SK-N-SH treated with all-trans-retinoic acid at 6 μM for 48 hours (cell line): ENCODE results near the gene ADCK1.

Source experiments
- ATAC-seq: fragments of 200-7000 bp; cut with Tn5 transposase; 3 replicates; pipeline ENCODE4 v1.9.1; 2020; ENCODE audit warnings: mild to moderate bottlenecking, moderate library complexity
- ARNTL ChIP-seq: fragments of 450-650 bp; formaldehyde crosslinking; IDR thresholded peaks from 2 replicates; pipeline ENCODE4 v1.5.0; 2020; ENCODE audit warnings: low read depth, mild to moderate bottlenecking, moderate library complexity, borderline replicate concordance
- BACH2 ChIP-seq: fragments of 250-450 bp; sonication (Bioruptor Pico); IDR thresholded peaks from 2 replicates; pipeline ENCODE4 v1.9.0; 2021; ENCODE audit warnings: mild to moderate bottlenecking, borderline replicate concordance
- CREB5 ChIP-seq: fragments of 250-450 bp; sonication (Bioruptor Pico); IDR thresholded peaks from 2 replicates; pipeline ENCODE4 v1.5.1; 2020; ENCODE audit warnings: low read depth, mild to moderate bottlenecking, moderate library complexity
- CSDC2 ChIP-seq: fragments of 250-450 bp; sonication (Bioruptor Pico); IDR thresholded peaks from 2 replicates; pipeline ENCODE4 v1.5.0; 2020; ENCODE audit warnings: mild to moderate bottlenecking, moderate library complexity
- CSRNP3 ChIP-seq: fragments of 250-450 bp; sonication (Bioruptor Pico); IDR thresholded peaks from 2 replicates; pipeline ENCODE4 v1.5.1; 2021; ENCODE audit warnings: mild to moderate bottlenecking, moderate library complexity
- GLIS3 ChIP-seq: fragments of 250-450 bp; sonication (Bioruptor Pico); IDR thresholded peaks from 2 replicates; pipeline ENCODE4 v1.5.0; 2020; ENCODE audit warnings: mild to moderate bottlenecking, moderate library complexity
- ISL1 ChIP-seq: fragments of 250-450 bp; sonication (Bioruptor Pico); IDR thresholded peaks from 2 replicates; pipeline ENCODE4 v2.1.2; 2022; ENCODE audit warnings: mild to moderate bottlenecking, moderate library complexity
- OSR1 ChIP-seq: fragments of 250-450 bp; sonication (Bioruptor Pico); IDR thresholded peaks from 2 replicates; pipeline ENCODE4 v1.8.0; 2022; ENCODE audit warnings: moderate library complexity, mild to moderate bottlenecking, inconsistent platforms
- PATZ1 ChIP-seq: fragments of 250-450 bp; sonication (Bioruptor Pico); IDR thresholded peaks from 2 replicates; pipeline ENCODE4 v1.8.0; 2020; ENCODE audit warnings: mild to moderate bottlenecking, moderate library complexity, borderline replicate concordance
- PPARA ChIP-seq: fragments of 250-450 bp; sonication (Bioruptor Pico); IDR thresholded peaks from 2 replicates; pipeline ENCODE4 v1.5.0; 2020; ENCODE audit warnings: mild to moderate bottlenecking, borderline replicate concordance
- RARB ChIP-seq: fragments of 250-450 bp; sonication (Bioruptor Pico); IDR thresholded peaks from 2 replicates; pipeline ENCODE4 v1.8.0; 2021; ENCODE audit warnings: mild to moderate bottlenecking, moderate library complexity
- SNAI2 ChIP-seq: fragments of 250-450 bp; sonication (Bioruptor Pico); IDR thresholded peaks from 2 replicates; pipeline ENCODE4 v1.5.0; 2020; ENCODE audit warnings: mild to moderate bottlenecking, moderate library complexity
- TCF4 ChIP-seq: fragments of 250-450 bp; sonication (Bioruptor Pico); IDR thresholded peaks from 2 replicates; pipeline ENCODE4 v1.8.0; 2021; ENCODE audit warnings: mild to moderate bottlenecking, moderate library complexity, borderline replicate concordance
- TOX ChIP-seq: fragments of 250-450 bp; sonication (Bioruptor Pico); IDR thresholded peaks from 2 replicates; pipeline ENCODE4 v1.8.0; 2021; ENCODE audit warnings: mild to moderate bottlenecking, moderate library complexity, borderline replicate concordance
- ZFP3 ChIP-seq: fragments of 250-450 bp; sonication (Bioruptor Pico); IDR thresholded peaks from 2 replicates; pipeline ENCODE4 v1.5.0; 2020; ENCODE audit warnings: mild to moderate bottlenecking, moderate library complexity
- ZFP30 ChIP-seq: fragments of 450-650 bp; formaldehyde crosslinking; IDR thresholded peaks from 2 replicates; pipeline ENCODE4 v1.5.0; 2022; ENCODE audit warnings: mild to moderate bottlenecking, moderate library complexity
- ZNF565 ChIP-seq: fragments of 450-650 bp; formaldehyde crosslinking; conservative IDR thresholded peaks from 2 replicates; pipeline ENCODE4 v1.5.0; 2020; ENCODE audit warnings: low read depth, mild to moderate bottlenecking, moderate library complexity
- ZNF70 ChIP-seq: fragments of 450-650 bp; formaldehyde crosslinking; IDR thresholded peaks from 2 replicates; pipeline ENCODE4 v1.5.0; 2020; ENCODE audit warnings: mild to moderate bottlenecking, moderate library complexity
- ZNF8 ChIP-seq: fragments of 450-650 bp; formaldehyde crosslinking; IDR thresholded peaks from 2 replicates; pipeline ENCODE4 v1.5.0; 2020; ENCODE audit warnings: mild to moderate bottlenecking, moderate library complexity
- TF ChIP-seq, protein P1 (sequence below): fragments of 250-450 bp; sonication (Bioruptor Pico); IDR thresholded peaks from 2 replicates; pipeline ENCODE4 v1.5.0; 2020; ENCODE audit warnings: mild to moderate bottlenecking, moderate library complexity

The ADCK1 gene

DNA sequence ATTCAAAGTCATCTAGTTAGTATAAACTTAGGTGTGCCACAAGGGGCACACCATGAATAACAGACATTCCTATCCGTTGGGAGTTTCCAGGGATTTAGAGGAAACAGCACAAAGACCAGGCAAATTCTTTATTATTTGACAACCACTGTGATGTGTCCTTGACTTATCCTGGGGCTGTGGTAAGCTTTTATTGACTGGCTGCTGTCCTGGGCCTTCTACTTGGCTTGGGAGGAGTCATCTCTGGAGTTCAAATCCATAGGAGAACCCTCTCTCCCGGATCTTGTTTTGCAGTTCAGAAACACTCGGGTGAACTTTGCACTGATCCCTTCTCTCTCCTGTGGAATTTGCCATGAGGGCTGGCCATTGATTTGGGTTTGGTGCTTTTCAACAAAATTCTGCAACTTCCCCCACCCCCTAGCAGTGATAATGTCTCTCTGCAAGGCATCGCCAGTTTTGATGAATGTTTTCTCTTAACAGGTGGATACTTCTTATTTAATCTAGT, 136.3 kb downstream of the ADCK1 start:
- ATAC-seq: no peak
- TF ChIP-seq, protein P1, sequence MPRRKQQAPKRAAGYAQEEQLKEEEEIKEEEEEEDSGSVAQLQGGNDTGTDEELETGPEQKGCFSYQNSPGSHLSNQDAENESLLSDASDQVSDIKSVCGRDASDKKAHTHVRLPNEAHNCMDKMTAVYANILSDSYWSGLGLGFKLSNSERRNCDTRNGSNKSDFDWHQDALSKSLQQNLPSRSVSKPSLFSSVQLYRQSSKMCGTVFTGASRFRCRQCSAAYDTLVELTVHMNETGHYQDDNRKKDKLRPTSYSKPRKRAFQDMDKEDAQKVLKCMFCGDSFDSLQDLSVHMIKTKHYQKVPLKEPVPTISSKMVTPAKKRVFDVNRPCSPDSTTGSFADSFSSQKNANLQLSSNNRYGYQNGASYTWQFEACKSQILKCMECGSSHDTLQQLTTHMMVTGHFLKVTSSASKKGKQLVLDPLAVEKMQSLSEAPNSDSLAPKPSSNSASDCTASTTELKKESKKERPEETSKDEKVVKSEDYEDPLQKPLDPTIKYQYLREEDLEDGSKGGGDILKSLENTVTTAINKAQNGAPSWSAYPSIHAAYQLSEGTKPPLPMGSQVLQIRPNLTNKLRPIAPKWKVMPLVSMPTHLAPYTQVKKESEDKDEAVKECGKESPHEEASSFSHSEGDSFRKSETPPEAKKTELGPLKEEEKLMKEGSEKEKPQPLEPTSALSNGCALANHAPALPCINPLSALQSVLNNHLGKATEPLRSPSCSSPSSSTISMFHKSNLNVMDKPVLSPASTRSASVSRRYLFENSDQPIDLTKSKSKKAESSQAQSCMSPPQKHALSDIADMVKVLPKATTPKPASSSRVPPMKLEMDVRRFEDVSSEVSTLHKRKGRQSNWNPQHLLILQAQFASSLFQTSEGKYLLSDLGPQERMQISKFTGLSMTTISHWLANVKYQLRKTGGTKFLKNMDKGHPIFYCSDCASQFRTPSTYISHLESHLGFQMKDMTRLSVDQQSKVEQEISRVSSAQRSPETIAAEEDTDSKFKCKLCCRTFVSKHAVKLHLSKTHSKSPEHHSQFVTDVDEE (CRISPR knock-in tag): no peak
- no peak for TF ChIP-seq SNAI2
- TF ChIP-seq CSDC2 (CRISPR knock-in tag): no peak
- TF ChIP-seq ZFP3 (CRISPR knock-in tag): no peak
- TF ChIP-seq PPARA (CRISPR knock-in tag): no peak
- TF ChIP-seq CSRNP3 (CRISPR knock-in tag): no peak
- no peak for TF ChIP-seq TCF4 (CRISPR knock-in tag)
- no peak for TF ChIP-seq CREB5 (CRISPR knock-in tag)
- TF ChIP-seq RARB: no peak
- TF ChIP-seq ARNTL (CRISPR knock-in tag): no peak
- TF ChIP-seq ISL1: no peak
- no peak for TF ChIP-seq GLIS3
- no peak for TF ChIP-seq ZNF70 (CRISPR knock-in tag)
- TF ChIP-seq BACH2 (CRISPR knock-in tag): no peak
- TF ChIP-seq OSR1 (CRISPR knock-in tag): no peak
- no peak for TF ChIP-seq ZNF565 (CRISPR knock-in tag)
- no peak for TF ChIP-seq TOX (CRISPR knock-in tag)
- no peak for TF ChIP-seq ZFP30
- TF ChIP-seq ZNF8 (CRISPR knock-in tag): no peak

DNA sequence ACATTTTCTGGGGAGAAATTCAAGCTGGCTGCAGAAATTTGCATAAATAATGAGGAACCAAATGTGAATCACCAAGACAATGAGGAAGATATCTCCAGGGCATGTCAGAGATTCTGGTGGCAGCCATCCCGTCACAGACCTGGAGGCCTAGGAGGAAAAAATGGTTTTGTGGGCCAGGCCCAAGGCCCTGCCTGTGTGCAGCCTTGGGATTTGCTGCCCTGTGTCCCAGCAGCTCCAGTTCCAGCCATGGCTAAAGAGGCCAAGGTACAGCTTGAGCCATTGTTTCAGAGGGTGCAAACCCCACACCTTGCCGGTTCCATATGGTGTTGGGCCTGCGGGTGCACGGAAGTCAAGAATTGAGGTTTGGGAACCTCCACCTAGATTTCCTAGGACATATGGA, 147.5 kb downstream of the ADCK1 start:
- no peak for TF ChIP-seq PPARA (CRISPR knock-in tag)
- no peak for TF ChIP-seq CREB5 (CRISPR knock-in tag)
- TF ChIP-seq ISL1: no peak
- TF ChIP-seq ZNF70 (CRISPR knock-in tag): no peak
- TF ChIP-seq, protein P1 (CRISPR knock-in tag): no peak
- TF ChIP-seq ZNF565 (CRISPR knock-in tag): no peak
- no peak for TF ChIP-seq ARNTL (CRISPR knock-in tag)
- no peak for TF ChIP-seq SNAI2
- TF ChIP-seq GLIS3: no peak
- TF ChIP-seq, all 23 proteins: peak for 0
- ATAC-seq: no peak

DNA sequence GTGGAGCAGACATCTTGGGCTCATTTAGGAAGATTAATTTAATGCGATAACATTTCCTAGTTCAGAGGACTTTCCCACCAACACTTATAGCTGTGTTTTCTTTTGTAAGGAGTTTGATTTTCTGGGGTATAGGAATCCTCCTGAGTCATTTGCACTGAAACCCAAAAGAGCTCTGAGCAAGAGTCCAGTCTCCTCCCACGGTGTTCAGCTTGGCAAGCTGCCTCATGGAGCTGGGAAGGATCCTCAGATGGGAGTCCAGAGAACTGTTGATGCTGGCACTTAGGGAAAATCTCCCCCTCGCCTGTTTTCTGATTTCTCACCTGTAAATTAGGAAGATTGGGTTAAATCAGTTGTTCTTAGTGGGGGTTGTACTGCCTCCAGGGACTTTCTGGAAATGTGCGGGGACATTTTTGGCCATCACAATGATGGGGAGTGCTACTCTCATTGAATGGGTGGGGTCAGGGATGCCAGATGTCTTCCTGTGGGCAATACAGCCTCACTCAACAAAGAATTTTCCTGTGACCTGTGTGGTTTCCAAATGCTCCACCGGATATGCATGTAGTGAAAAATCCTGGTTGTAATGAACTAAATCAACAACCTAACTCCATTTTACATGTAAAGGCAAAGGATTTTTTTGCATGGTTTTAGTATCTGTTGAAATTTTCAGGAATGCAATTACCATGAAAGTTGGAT, 150.6 kb downstream of the ADCK1 start:
- no peak for ATAC-seq
- TF ChIP-seq PATZ1 (CRISPR knock-in tag) (no peak), ZNF565 (CRISPR knock-in tag) (no peak), ZNF8 (CRISPR knock-in tag) (no peak), ZFP3 (CRISPR knock-in tag) (no peak), CSDC2 (CRISPR knock-in tag) (no peak), TCF4 (CRISPR knock-in tag) (no peak), PPARA (CRISPR knock-in tag) (no peak), OSR1 (CRISPR knock-in tag) (no peak)
- TF ChIP-seq, protein P1 (CRISPR knock-in tag): no peak
